ENCODE data around the gene ASH1L.
A peak's percentile ranks its signal among the peaks of the same experiment; 100 is the strongest.

- TF ChIP-seq POLR2A (IDR thresholded peaks at IDR 0.05) = peak; percentile 43 to 79 (median 79)
- peak in 3 of 7 experiments; percentile 31 to 48 (median 42) for TF ChIP-seq CTCF (IDR thresholded peaks at IDR 0.05)
Measured at GRCh38 chr1:155308493-155309422, 253.8 kb downstream of the ASH1L start, which contains the start of gene FDPS.

Measured in body of pancreas (tissue), 4 donors.